Stimulated activated memory B cell treated with anti-CD40 and anti-IgM and Interleukin-4, amounts not matched to agents 10 μg/mL and 1 μg/mL and 100 μg/mL, for 72 hours (primary cell): ENCODE results near the gene INSYN2B.

Experiments used
- ATAC-seq: fragments of 150-1000 bp; cut with Tn5 transposase; 2 replicates; pipeline ENCODE4 v1.10.0; 2021
- H3K27ac Mint-ChIP-seq: one replicate; pipeline ENCODE4 v1.8.0; 2022; ENCODE audit warnings: mild to moderate bottlenecking, mixed read lengths
- H3K27me3 Mint-ChIP-seq: one replicate; pipeline ENCODE4 v1.8.0; 2022; ENCODE audit warnings: mixed read lengths
- H3K36me3 Mint-ChIP-seq: one replicate; pipeline ENCODE4 v1.8.0; 2022; ENCODE audit warnings: mixed read lengths
- H3K4me1 Mint-ChIP-seq: one replicate; pipeline ENCODE4 v1.8.0; 2022; ENCODE audit warnings: mixed read lengths
- H3K4me3 Mint-ChIP-seq: one replicate; pipeline ENCODE4 v1.8.0; 2022; ENCODE audit warnings: mild to moderate bottlenecking, moderate library complexity, mixed read lengths
- H3K9me3 Mint-ChIP-seq: one replicate; pipeline ENCODE4 v1.8.0; 2022; ENCODE audit warnings: mixed read lengths

Gene INSYN2B

DNA sequence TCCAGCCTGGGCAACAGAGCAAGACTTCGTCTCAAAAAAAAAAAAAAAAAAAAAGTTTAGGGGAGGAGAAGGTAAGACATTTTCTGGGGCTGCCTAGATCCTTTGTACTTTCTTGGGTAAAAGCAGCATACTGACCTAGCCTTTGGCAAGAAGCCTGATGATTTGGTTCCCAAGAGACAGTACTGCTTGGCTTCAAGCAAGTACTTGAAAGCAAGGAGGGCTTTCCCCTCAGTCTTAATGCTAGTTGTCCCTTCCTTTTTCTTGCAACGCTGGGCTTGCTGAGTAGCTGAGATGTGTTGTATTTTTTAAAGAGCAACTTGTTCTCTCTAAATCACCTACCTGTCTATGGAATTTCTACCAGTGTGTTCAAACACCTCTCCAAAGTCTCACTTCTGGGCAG is 76.2 kb downstream of the INSYN2B start:
- H3K36me3 Mint-ChIP-seq = peaks cover 41% of the 10 kb centered on the region
- ATAC-seq = peak; percentile 65
- H3K4me1 Mint-ChIP-seq = peaks cover 40% of the 10 kb centered on the region

DNA sequence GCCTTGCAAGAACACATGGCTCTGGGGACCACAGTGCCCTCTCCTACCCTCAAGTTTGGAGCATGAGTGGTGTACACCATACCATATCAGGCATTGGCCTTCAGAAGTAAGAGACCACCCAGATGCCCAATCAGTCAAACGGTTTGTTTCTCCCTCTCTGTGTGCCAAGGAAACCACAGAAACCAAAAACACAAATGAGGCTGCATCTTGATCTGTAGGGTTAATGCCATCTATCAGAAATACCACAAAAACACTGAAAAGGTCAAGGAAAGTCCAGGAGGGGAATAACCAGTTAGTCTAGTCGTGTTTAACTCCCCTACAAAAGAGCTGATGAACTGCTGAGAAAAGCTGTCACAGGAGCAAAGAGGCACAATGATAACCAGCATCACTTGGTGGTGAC is 78.4 kb downstream of the INSYN2B start:
- Mint-ChIP-seq H3K36me3 (peaks cover 49% of the 10 kb centered on the region), H3K4me3 (no peak overlapping the region), H3K27ac (peak overlapping the region; percentile 41), H3K4me1 (peaks cover 40% of the 10 kb centered on the region), H3K27me3 (no peaks in the 10 kb centered on the region), H3K9me3 (no peaks in the 10 kb centered on the region)
- peak; percentile 68 for ATAC-seq

More for the DNA sequence above, 76.2 kb downstream of the INSYN2B start:
- Mint-ChIP-seq H3K9me3 (no peaks in the 10 kb centered on the region), H3K27ac (peak overlapping the region; percentile 41), H3K4me3 (no peak overlapping the region), H3K27me3 (no peaks in the 10 kb centered on the region)

DNA sequence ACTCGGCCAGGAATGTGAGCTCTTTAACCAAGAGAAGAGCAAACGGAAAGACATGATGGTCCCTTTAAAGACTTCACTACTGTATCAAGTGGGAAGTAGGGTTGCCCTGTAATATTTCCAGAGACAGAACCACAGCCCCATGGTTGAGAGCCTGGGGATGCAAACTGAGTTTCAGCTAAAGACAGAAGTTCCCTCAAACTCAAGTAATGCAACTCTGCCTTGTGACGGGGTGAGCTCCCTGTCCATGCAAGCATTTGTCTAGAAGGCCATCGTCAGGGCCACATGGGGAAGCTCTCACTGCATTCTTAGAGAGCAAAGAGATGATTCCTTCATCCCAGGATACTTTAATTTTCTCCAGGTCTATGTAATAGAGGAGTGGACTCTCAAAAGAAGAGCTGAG is 82.8 kb downstream of the INSYN2B start:
- H3K36me3 Mint-ChIP-seq = peaks cover 66% of the 10 kb centered on the region
- H3K27me3 Mint-ChIP-seq = no peaks in the 10 kb centered on the region
- ATAC-seq = no peak
- no peaks in the 10 kb centered on the region for H3K9me3 Mint-ChIP-seq
- H3K4me3 Mint-ChIP-seq = no peak overlapping the region
- peaks cover 28% of the 10 kb centered on the region for H3K4me1 Mint-ChIP-seq
- H3K27ac Mint-ChIP-seq = no peak overlapping the region

DNA sequence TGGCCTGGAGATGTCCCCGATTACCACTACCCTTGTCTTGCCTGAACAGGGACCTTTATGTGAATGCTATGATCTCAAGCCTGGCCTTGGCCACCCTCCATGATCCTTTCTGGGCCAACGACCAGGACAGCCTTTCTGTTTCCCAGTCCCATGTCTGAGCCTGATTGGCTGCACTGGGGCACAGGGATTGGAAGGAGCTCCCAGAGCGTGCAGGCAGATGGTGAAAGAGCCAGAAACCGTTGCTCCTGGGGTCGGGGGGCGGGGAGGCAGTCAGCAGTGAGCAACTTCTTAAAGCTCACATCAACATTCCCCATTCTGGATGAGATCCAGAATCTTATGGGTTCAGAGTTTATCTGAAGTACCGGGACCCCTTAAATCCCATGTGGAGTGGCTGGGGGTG is 84.4 kb downstream of the INSYN2B start:
- no peak for ATAC-seq
- Mint-ChIP-seq H3K27me3 (no peaks in the 10 kb centered on the region), H3K9me3 (no peaks in the 10 kb centered on the region), H3K36me3 (peaks cover 59% of the 10 kb centered on the region), H3K4me1 (peaks cover 25% of the 10 kb centered on the region), H3K27ac (peak overlapping the region; percentile 57), H3K4me3 (no peak overlapping the region)

DNA sequence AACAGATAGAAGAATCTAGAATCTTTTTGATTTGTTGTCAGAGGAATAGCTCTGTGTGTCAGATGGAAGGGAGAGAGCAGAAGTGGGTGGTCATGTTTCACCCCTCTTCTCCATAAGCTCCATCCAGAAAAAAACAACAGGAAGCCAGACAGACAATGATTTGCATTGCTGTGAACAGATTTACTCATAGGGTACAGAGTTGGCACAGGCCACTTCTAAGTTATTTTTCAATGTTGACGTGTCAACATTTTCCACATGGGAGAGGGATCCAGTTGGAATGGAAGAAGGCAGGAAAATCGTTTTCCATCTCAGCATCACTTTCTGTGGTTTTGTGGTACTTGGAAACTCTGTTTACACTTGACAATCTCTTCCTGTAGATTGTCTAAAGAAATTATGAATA is 86.7 kb downstream of the INSYN2B start:
- ATAC-seq = no peak
- no peaks in the 10 kb centered on the region for H3K9me3 Mint-ChIP-seq
- H3K4me3 Mint-ChIP-seq = no peak overlapping the region
- peaks cover 41% of the 10 kb centered on the region for H3K36me3 Mint-ChIP-seq
- peaks cover 25% of the 10 kb centered on the region for H3K4me1 Mint-ChIP-seq
- H3K27me3 Mint-ChIP-seq = no peaks in the 10 kb centered on the region
- peak overlapping the region; percentile 42 for H3K27ac Mint-ChIP-seq

DNA sequence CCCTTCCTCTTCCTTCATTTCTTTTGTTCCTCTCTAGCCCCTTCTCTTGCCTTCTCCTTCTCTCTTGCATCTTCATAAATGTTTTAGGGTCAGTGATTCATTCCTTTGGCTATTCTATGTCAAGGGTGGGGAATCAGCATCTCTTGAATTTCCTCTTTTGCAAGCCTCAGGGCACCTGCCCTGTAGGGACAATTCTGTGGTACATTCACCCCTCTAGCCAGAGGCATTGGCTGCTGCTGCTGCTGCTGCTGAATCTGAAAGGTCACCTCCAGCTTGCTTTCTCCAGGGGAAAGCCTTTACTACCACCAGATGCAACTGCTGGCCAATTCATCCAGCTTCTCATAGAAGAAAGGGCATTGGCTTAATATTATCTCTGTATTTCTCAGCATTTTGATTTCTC is 87.3 kb downstream of the INSYN2B start:
- no peaks in the 10 kb centered on the region for H3K9me3 Mint-ChIP-seq
- peak overlapping the region; percentile 42 for H3K27ac Mint-ChIP-seq
- H3K36me3 Mint-ChIP-seq = peaks cover 38% of the 10 kb centered on the region
- peaks cover 25% of the 10 kb centered on the region for H3K4me1 Mint-ChIP-seq
- H3K27me3 Mint-ChIP-seq = no peaks in the 10 kb centered on the region
- no peak overlapping the region for H3K4me3 Mint-ChIP-seq
- ATAC-seq = peak; percentile 55

DNA sequence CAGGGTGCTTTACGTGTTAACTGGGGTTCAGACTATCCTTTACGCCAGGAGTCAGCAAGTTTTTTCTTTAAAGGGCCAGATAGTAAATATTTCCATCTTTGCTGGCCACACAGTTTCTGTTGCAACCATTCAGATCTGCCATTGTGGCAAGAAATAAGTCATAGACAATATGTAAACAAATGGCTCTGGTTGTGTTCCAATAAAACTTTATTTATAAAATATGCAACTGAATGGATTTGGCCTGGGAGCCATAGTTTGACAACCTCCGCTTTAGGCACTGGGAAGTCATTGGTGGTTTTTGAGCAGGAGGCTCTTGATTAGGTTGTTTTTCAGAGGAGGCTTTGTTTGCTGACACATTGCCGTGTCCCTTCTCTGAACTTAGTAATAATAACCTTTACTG is 90.7 kb downstream of the INSYN2B start:
- Mint-ChIP-seq H3K4me1 (peaks cover 31% of the 10 kb centered on the region), H3K27ac (no peak overlapping the region), H3K4me3 (no peak overlapping the region), H3K36me3 (peaks cover 39% of the 10 kb centered on the region), H3K27me3 (no peaks in the 10 kb centered on the region), H3K9me3 (no peaks in the 10 kb centered on the region)
- ATAC-seq = no peak

DNA sequence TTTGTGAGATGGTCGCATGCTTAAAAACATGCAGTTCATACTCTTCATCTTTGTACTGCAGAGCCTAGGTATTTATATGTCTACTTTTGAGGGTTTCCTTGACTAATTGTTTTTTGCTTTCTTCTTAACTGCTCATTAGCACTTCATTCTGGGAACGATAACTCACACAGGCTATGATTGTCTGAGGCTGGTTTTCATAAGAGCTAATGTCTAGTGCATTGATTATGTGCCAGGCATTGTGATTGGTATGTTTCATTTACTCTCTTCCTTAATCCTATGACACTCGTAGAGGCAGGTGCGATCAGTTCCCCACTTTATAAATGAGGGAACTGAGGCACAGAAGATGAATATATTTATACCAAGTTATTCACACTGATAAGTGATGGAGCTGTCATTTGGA is 93.6 kb downstream of the INSYN2B start:
- no peak for ATAC-seq
- Mint-ChIP-seq H3K4me3 (no peak overlapping the region), H3K27me3 (no peaks in the 10 kb centered on the region), H3K36me3 (peaks cover 55% of the 10 kb centered on the region), H3K9me3 (no peaks in the 10 kb centered on the region), H3K4me1 (peaks cover 24% of the 10 kb centered on the region), H3K27ac (no peak overlapping the region)

DNA sequence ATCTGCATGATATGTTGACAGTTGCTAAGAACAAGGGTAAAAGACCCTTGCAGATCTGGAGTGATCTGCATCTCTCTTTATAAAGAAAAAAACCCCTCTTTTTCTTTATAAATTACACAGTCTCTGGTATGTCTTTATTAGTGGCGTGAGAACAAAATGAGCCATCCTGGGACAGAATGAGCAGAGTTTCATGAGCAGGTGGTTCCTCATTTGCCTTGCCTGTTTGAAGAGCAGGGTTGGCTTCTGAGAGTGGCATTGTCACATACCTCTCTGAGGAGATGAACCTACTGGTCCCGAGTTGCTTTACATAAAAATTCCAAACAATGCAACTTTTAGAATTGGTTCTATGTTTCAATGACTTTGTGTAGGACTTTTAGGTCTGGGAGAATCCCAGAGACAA is 94.3 kb downstream of the INSYN2B start:
- Mint-ChIP-seq H3K9me3 (no peaks in the 10 kb centered on the region), H3K4me3 (no peak overlapping the region), H3K27ac (no peak overlapping the region), H3K4me1 (peaks cover 17% of the 10 kb centered on the region), H3K36me3 (peaks cover 52% of the 10 kb centered on the region), H3K27me3 (no peaks in the 10 kb centered on the region)
- no peak for ATAC-seq

DNA sequence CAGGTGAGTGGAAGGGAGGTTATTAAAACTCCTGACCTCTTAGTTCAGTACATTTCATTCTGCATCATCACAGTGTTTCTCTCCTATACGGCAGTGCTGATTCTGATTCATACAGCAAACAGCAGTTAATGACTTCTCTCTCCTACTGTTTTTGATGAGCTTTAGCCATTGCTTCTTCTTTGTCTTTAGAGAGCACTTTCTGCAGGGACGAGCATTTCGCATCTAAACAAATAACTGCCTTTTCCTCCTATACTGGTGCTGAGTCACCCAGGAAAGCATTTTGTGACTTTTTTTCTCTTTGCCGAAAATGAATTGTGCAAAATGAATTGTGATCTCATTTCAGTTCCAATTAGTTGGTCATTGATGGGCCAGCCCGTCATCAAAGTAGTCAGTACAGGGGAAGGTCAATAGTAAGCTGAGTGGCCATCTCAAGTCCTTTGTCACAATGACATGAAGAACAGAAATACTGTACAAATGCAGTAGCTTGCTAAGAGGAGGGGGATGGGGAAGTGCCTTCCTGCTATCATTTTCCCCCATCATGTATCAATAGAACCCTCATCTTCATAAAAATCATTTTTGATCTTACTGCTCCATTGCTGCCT is 98.5 kb downstream of the INSYN2B start:
- H3K4me1 Mint-ChIP-seq = peaks cover 48% of the 10 kb centered on the region
- no peaks in the 10 kb centered on the region for H3K9me3 Mint-ChIP-seq
- H3K36me3 Mint-ChIP-seq = peaks cover 69% of the 10 kb centered on the region
- H3K4me3 Mint-ChIP-seq = no peak overlapping the region
- H3K27ac Mint-ChIP-seq = no peak overlapping the region
- no peaks in the 10 kb centered on the region for H3K27me3 Mint-ChIP-seq
- no peak for ATAC-seq

DNA sequence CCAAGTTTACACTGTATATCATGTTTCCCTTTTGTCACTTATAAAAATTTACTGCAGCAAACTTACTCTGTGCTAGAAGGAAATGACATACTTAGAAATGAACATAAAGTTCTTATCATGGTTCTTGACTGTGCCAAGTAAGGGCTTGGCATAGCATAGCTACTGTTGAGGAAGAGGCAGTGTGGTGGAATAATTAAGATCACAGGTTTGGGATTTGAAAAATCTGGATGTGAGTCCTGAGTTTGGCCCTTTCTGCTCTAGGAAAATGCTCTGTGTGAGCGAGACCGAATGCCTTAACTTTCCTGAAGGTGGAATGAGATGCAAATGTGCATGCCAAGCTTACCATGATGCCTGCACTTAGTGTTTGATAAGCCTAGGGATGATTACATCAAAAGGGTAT is 99.5 kb downstream of the INSYN2B start:
- H3K36me3 Mint-ChIP-seq = peaks cover 74% of the 10 kb centered on the region
- H3K27ac Mint-ChIP-seq = peak overlapping the region; percentile 88
- H3K4me1 Mint-ChIP-seq = peaks cover 56% of the 10 kb centered on the region
- H3K4me3 Mint-ChIP-seq = no peak overlapping the region
- ATAC-seq = no peak
- no peaks in the 10 kb centered on the region for H3K27me3 Mint-ChIP-seq
- H3K9me3 Mint-ChIP-seq = no peaks in the 10 kb centered on the region

DNA sequence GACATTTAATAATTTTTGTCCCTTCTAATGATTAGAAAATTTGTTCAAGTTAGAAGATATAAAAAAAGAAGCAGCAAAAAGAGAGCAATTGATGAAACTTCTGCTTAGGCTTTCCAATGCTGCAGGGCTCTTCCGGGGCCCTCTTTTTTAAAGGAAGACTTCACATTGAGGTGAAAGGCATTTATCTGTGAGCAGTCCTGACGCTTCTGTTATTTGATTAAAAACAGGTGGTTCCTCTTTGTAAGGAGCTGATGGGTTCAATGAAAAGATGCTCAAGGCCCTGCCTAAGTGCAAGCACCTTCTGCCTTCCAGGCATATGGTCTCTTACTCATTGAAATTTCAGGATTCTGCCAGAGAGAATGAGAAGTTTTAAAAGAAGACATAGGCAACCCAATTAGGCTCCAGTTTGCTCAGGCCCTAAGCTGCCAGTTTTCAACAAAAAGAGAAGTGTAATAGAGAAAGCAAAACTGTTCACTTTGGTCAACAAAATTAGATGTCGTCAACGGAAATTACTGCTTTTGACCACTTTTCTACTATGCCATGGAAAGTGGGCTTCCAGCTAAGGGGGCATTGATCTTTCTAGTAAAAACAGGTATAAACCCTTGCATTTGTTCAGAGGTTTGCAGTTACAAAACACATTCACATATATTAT is 100.2 kb downstream of the INSYN2B start:
- Mint-ChIP-seq H3K27me3 (no peaks in the 10 kb centered on the region), H3K27ac (peak overlapping the region; percentile 88), H3K9me3 (no peaks in the 10 kb centered on the region), H3K4me1 (peaks cover 57% of the 10 kb centered on the region), H3K36me3 (peaks cover 75% of the 10 kb centered on the region), H3K4me3 (no peak overlapping the region)
- peak; percentile 70 for ATAC-seq

DNA sequence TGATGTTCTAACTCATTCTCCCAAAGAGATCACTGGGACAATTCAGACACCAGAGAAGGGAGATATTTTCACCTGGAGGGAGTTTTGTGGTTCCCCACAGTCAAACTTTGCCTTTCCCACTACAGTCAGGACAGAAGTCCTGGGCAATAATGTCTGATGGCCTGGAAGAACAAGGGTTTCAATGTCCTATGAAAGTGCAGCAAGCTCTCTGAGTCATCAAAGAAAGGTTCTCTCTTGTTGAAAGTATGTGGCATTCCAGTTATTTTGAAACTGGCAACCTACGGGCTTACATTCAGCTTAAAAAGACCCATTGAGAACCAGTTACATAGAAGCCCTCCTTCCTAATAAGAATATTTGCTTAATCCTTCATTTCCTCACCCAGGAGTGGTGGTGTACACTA is 103.9 kb downstream of the INSYN2B start:
- Mint-ChIP-seq H3K9me3 (no peaks in the 10 kb centered on the region), H3K4me1 (peaks cover 52% of the 10 kb centered on the region), H3K36me3 (peaks cover 55% of the 10 kb centered on the region)

DNA sequence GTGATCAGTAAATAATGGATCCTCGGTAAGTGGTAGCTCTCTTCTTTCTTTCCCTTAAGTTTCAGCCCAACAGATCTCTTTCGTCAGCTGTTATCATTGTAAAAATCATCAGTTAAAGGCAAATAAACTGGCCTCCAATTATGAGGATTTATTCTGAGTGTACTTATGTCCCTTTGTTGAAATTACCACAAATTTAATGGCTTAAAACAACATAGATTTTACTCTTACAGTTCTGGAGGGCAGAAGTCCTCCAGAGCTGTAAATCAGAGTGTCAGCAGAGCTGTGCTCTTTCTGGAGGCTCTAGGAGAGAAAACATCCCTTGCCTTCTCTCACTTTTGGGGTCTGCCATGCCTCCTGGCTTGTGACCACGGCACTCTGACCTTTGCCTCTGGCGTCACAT is 104.6 kb downstream of the INSYN2B start:
- ATAC-seq = no peak
- H3K4me3 Mint-ChIP-seq = no peak overlapping the region
- H3K9me3 Mint-ChIP-seq = no peaks in the 10 kb centered on the region
- H3K4me1 Mint-ChIP-seq = peaks cover 51% of the 10 kb centered on the region
- H3K36me3 Mint-ChIP-seq = peaks cover 55% of the 10 kb centered on the region
- H3K27ac Mint-ChIP-seq = peak overlapping the region; percentile 88
- H3K27me3 Mint-ChIP-seq = no peaks in the 10 kb centered on the region

More for the DNA sequence above, 103.9 kb downstream of the INSYN2B start:
- peak overlapping the region; percentile 88 for H3K27ac Mint-ChIP-seq
- no peak for ATAC-seq
- no peaks in the 10 kb centered on the region for H3K27me3 Mint-ChIP-seq
- no peak overlapping the region for H3K4me3 Mint-ChIP-seq

DNA sequence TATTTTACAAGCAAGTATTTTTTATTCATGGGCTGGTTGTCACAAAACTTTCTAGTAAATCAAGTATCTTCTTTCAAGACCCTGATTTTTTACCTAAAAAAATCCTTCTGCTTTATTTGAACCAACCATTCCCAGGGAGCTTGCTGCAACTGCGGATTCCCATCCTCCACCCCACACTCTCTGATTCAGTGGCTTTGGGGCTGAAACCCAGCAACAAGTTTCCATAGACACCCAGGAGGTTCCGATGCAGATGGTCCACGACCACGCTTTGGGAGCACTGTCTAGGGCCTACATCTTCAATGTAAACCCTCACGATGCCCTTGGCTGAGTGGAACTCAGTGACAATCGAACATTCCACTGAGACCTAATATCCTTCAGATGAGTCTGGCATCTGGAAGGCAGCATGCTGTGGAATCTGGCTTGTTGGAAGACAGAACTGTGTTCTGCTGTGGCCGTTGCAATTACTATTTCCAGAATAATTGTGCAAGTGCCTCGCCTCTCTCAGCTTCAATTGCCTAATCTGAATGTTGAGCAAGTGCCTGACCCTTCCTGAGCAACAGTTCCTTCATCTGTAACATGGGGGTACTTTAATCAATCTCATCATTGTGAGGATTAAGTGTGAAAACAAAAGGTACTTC is 105.1 kb downstream of the INSYN2B start:
- Mint-ChIP-seq H3K36me3 (peaks cover 56% of the 10 kb centered on the region), H3K27ac (no peak overlapping the region), H3K27me3 (no peaks in the 10 kb centered on the region), H3K4me1 (peaks cover 46% of the 10 kb centered on the region), H3K9me3 (no peaks in the 10 kb centered on the region), H3K4me3 (no peak overlapping the region)
- no peak for ATAC-seq

DNA sequence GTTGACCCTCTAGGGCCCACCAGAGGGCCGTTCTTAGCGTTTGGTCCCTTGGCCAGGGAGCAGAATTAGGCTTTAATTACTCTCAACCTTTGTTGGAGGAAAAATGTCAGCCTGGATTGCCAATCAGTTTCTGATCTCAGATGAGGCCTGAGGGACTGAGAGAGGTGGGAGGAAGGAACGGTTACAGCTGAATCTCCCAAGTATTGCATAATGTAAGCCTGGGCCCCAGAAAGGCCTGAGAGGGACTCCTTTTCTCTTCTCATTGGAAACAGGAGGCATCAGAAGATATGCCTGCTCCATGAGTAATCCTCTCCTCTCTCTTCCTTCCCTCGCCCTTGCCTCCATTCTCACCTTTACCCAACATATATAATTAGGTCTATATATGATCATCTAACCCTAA is 105.7 kb downstream of the INSYN2B start:
- Mint-ChIP-seq H3K4me3 (no peak overlapping the region), H3K4me1 (peaks cover 40% of the 10 kb centered on the region), H3K9me3 (no peaks in the 10 kb centered on the region), H3K27ac (no peak overlapping the region), H3K36me3 (peaks cover 62% of the 10 kb centered on the region), H3K27me3 (no peaks in the 10 kb centered on the region)
- ATAC-seq = no peak
